ENCODE data around the gene EBLN2.

The EBLN2 gene

DNA sequence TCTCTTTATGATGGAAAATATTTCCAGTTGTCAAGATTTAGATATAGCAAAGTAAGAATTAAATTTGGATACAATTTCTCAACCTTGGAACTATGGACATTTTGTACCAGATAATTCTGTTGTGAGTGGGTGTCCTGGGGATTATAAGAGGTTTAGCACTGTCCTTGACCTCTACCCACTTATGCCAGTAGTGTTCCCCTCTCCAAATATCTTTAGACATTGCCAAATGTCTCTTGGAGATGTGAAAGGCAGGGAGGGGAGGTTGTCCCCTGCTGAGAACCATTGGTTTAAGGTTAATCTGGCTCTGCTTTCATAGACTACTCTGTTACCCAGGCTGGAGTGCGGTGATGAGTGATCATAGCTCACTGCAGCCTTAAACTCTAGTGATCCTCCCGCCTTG, at the start of gene EBLN2:
Gene EBLN2, plus strand, starts transcription at position 244 of the 400 bp plus-strand sequence. CDS start 423 bp downstream, outside the sequence.
- in situ Hi-C loops (cut with MboI; ENCODE audit: low sequenced_read_pairs), result loop anchor here (25.0 kb wide), 1 partner anchor 124 kb away; no protein-coding TSS in a partner anchor

DNA sequence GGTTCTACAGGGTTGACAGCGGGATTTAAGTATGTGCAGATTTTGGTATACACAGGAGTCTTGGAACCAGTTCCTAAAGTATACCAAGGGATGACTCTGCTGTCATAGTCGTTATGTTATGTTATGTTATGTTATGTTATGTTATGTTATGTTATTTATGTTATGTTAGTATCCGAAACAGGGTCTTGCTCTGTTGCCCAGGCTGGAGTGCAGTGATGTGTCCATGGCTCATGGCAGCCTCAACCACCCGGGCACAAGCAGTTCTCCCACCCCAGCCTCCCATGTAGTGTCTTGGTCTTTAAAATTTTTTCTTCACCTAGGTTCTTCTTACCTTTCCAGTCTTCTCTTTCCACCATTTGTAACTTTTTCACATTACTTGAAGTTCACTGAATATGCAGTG, 43.2 kb upstream of the EBLN2 start:
- in situ Hi-C loops (cut with MboI; ENCODE audit: low sequenced_read_pairs), result no loop called here

DNA sequence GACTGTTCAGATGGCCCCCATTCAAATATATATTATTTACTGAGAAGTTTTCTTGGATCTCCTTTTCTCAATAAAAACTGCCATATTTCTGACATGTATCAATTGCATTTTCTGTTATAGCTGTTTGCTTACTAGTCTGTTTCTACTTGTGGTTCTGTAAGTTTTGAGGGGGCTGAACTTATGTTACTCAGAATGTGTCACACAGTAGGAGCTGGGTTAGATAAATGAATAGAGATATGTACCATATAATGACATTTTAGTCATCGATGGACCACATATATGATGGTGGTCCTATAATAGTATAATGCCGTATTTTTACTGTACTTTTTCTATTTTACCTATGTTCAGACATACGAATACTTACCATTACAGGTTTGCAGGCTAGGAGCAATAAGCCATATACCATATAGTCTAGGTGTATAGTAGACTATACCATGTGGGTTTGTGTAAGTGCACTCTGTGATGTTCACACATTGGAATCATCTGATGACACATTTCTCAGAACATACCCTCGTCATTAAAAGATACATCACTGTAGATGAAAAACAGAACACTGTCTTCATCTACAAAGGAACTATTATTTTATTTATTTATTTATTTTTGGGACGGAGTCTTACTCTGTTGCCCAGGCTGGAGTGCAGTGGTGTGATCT, 42.5 kb upstream of the EBLN2 start:
- in situ Hi-C loops (cut with MboI; ENCODE audit: low sequenced_read_pairs), result no loop called here

DNA sequence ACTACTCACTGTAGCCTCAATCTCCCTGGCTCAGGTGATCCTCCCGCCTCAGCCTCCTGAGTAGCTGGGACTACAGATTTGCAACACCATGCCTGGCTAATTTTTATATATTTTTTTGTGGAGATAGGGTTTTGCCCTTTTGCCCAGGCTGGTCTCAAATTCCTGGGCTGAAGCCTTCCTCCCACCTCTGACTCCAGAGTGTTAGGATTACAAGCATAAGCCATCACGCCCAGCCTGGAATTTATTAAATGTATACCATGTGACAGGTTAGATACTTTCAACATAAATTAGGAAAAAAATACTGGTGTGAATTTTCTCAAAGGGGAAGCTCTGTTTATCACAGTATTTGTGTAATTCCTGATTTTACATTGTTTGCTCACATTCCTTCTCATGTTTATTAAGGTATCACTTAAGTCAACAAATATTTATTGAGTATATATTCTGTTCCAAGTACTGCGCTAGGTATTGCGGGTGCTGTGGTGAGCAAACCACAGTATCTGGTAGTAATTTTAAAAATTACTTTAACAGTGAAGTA, 40.1 kb upstream of the EBLN2 start:
- in situ Hi-C loops (cut with MboI; ENCODE audit: low sequenced_read_pairs), result no loop called here

DNA sequence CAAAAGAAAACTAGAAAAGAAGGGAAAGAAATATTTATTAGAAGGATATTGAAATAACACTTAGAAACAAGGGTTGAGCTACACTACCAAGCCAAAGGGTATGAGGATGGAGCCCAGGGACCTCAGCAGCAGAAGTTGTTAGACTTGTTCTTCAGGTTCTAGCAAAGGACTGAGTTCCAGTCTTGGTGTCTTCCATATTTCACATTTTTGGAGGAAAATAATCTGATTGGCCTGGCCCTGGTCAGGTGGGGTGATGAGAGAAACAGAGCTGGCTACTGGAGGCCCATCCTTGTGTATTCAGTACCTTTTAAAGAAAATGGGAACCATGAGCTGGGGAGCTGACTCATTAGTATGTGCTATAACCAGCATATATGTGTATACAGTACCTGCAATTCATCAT, 36.6 kb upstream of the EBLN2 start:
- in situ Hi-C loops (cut with MboI; ENCODE audit: low sequenced_read_pairs), result no loop called here

DNA sequence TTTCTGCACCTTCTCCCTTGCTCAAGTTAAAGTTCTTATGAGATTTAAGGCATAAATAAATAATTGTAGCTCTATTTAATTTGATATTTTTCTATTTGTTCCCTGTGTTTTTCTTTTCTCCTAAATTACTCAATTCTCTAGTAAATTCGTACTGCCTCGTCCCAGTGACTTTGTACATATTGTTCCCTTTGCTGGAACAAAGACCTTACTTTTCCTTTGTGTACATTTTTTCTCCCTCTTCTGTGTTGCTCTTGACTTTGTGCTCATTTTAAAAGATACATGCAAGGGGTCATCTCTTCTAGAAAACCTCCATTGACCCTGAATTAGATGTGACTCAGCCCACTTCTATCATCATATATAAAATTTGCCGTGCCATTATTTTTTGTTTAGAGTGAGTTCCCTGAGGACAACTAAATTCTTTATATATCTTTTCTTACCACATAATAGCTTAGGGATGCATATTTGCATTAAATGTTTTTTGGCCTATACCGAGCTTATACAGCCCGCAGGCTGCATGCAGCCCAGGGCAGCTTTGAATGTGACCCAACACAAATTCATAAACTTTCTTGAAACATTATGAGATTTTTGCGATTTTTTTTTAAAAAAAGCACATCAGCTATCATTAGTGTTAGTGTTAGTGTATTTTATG, 35.2 kb upstream of the EBLN2 start:
- in situ Hi-C loops (cut with MboI; ENCODE audit: low sequenced_read_pairs), result no loop called here

DNA sequence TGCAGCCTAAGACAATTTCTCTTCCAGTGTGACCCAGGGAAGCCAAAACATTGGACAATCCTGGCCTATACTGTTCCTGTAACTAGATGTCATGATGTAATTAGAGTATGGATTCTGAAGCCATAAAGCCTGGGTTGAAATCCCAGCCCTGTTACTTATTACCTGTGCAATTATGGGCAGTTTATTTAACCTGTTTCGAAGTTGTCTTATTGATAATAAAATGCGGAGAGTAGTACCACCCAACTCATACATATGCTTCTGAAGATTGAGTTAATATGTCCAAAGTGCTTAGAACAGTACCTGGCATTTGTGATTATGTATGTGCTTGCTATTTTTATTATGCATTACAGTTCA, 34.7 kb upstream of the EBLN2 start:
- in situ Hi-C loops (cut with MboI; ENCODE audit: low sequenced_read_pairs), result no loop called here

DNA sequence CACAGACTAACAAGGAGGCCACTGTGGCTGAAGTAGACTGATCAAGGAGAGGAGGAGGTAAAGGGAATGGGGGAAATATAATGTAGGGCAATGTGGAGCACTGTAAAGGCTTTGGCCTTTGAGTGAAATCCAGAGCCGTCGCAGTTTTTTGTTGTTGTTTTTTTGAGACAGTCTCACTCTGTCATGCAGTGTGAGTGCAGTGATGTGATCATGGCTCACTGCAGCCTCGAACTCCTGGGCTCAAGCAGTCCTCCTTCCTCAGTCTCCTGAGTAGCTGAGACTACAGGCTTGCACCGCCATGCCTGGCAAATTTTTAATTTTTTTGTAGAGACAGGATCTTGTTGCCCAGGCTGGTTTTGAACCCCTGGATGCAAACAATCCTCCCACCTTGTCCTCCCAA, 32.7 kb upstream of the EBLN2 start:
- in situ Hi-C loops (cut with MboI; ENCODE audit: low sequenced_read_pairs), result no loop called here

DNA sequence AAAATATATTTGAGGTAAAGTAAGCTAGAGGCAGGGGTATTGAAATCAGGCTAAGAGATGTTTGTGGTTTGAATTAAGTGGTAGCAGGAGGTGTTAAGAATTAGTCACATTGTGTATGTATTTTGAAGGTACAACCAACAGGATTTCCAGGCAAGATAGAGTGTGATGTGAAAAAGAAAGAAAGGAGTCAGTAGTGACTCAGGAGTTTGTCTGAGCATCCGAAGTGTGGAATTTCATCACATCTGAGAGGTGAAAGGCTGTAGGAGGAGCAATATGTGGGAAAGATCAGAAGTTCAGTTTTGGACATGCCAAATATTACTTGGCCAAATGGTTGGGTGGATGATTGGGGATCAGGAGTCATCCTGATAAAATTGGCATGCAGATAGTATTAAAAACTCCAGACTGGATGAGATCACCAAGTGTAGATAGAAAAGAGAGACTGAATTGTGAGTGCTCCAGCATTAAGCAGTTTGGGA, 32.1 kb upstream of the EBLN2 start:
- in situ Hi-C loops (cut with MboI; ENCODE audit: low sequenced_read_pairs), result no loop called here

DNA sequence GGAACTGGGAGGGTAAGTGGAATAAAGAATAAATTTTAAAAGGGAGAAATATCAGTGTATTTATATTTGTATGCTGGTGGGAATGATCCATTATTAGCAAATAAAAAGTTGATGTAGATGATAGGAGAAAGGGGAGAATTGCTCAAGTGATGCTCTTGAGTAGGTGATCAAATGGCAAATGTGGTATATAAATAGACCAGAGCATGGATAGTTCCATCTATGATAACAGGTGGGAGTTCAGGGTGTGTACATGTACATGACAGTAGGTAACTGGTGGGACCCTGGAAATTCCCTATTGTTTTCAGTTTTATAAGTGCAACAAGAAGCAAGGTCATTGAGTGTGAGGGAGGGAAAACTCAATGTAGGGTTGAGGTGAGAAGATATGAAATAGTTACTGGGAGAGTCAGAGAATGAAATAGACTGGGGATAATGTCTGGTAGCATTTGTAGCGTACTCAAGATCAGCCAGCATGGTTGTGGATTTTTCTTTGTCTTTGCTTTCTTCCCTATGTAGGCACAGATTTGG, 31.3 kb upstream of the EBLN2 start:
- in situ Hi-C loops (cut with MboI; ENCODE audit: low sequenced_read_pairs), result no loop called here

DNA sequence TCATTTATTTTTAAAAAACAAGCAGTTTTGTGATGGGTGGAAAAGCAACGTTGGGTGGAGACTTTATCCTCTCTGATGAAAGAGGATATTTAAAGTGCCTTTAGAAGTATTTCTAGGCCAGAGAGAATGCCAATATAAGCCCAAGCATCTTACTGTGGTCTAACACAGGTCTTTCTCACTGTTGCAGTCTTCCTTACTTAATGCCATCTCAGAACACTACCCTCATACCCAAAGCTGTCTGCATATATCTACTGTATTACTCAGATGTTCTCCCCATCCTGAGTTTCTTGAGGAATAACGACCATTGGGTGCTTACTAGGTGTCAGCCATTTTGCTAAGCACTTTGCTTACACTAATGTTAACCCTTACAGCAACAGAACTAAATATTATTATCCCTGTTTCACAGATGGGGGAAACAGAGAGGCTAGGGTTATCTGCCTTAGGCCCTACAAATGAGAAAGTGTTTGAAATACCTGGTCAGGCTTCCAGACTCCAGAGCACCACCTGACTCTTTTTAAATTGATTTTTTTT, 29.8 kb upstream of the EBLN2 start:
- in situ Hi-C loops (cut with MboI; ENCODE audit: low sequenced_read_pairs), result no loop called here

DNA sequence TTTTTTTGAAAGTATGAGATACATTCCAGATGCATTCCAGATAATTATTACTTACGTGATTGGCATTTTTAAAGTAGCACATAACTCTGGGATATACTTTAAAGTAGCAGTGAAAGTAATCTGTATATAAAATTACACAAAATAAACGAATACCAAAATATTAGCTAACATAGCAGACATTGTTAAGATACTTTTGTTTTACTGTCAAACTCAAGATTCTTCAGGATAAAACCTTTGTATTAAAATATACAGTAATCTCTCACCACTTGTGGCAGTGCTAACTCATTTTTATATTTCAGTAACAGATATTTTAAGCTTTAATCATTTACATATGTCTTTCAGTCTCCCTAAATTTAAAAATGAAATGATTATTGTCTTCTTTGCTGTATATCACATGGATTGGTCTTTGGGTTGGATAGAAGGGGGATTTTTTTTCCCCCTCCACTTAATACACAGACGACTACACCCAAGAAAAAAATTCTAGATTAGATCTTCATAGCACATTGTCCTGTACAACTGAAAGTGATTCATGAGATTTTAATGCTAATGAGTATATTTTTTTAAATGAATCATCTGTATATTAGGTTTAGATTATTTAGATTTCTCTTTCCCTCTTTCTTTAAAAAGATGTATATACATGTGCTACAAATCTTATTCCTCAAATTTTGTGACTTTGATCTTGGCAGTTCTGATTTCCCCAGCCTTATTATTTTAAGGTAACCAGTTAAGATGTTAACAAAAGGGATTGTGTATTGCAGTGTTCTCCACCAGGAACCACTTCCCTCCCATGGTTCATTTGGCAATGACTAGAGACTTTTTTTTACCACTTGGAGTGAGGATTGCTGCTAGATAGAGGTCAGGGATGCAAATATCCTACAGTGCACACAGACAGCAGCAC, 24.5 kb upstream of the EBLN2 start:
- in situ Hi-C loops (cut with MboI; ENCODE audit: low sequenced_read_pairs), result no loop called here

DNA sequence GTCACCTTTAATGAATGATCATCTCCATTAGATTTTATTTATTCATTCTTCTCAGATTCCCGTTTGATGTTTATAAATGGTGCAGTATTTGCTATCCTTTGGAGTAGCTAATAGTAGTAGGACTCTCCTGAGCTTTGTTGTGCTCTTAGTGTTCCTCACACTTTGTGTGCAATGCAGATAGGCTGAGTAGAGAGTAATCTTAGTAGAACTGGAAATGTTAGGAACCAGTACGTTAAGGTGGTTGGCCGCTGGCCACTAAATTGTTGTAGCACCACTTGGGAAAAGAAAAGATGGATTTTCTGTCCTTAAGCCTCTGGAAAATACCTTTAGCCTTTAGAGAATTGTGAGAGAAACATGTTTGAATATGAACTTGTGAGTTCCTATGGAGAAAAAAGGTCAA, 19.9 kb upstream of the EBLN2 start:
- in situ Hi-C loops (cut with MboI; ENCODE audit: low sequenced_read_pairs), result no loop called here

DNA sequence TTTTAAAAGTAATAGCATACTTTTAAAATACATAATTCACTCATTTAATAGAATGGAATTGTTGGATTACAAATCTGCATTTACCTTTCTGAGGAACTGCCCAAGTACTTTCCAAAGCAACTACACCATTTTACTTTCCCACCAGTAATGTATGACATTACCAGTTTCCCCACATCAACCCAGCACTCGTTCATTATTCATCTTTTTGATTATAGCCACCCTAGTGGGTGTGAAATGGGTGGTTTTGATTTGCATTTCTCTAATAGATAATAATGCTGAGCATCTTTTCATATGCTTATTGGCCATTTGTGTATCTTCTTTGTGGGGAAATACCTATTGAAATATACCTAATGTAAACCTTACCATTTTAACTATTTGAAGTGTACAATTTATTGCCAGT, 18.0 kb upstream of the EBLN2 start:
- in situ Hi-C loops (cut with MboI; ENCODE audit: low sequenced_read_pairs), result no loop called here

DNA sequence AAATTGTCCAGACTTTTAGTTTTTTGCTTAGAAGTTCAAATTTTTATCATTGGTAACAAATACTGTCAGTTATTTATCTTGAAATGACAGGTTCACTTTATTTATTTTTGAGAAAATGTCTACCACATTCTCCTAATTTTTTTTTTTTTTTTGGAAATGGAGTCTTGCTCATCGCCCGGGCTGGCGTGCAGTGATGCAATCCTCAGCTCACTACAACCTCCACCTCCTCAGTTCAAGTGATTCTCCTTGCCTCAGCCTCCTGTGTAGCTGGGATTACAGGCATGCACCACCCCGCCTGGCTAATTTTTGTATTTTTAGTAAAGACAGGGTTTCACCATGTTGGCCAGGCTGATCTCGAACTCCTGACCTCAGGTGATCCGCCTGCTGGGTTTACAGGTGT, 16.1 kb upstream of the EBLN2 start:
- in situ Hi-C loops (cut with MboI; ENCODE audit: low sequenced_read_pairs), result no loop called here

DNA sequence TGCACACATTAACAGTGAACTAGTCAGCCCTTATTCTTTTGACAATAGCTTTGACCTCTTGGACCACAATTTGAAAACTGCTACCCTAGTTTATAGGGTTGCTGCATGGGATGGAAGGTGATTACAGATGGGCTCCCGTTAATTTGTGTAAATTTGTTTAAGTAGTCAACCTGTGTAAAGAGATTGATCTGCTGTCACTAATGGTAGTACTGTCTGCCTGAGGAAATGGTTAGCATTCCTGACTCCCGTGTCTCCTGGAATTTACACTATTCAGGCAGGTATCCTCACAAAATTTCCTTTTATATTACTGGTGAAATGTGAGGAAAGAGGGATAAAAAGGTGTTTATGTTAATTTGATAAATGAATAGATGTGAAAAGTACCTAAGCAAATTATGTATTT, 15.3 kb upstream of the EBLN2 start:
- in situ Hi-C loops (cut with MboI; ENCODE audit: low sequenced_read_pairs), result no loop called here

DNA sequence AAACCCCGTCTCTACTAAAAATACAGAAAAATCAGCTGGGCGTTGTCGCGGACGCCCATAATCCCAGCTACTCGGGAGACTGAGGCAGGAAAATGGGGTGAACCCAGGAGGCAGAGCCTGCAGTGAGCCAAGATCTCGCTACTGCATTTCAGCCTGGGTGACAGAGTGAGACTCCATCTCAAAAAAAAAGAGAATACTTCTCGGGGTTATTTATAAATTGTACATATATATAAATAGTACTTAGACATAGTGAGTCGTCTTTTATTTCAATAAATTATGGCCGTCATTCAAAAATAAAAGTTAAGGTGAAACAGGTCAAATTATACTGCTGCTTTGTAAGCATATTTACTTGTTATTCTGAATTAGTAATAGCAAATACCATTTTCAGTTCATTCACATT, 12.1 kb upstream of the EBLN2 start:
- in situ Hi-C loops (cut with MboI; ENCODE audit: low sequenced_read_pairs), result no loop called here

DNA sequence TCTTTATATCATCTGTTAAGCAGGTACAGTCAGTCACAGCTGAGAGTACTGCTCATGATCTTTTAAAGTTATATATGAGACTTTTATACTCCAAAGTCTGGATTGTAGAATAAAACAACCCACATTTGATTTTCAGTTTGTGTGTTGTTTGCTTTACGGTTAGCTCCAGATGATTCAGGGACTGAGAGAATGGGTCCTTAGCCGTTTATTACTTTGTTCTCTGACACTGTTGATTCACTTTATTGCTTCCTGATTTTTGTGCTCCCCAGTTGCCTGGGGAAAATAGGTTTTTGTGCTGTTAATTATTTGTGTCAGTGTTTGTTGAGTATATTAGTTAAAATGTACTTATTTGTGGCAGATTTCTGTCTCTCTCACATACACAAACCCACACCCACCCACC, 8.6 kb upstream of the EBLN2 start:
- in situ Hi-C loops (cut with MboI; ENCODE audit: low sequenced_read_pairs), result loop anchor here (25.0 kb wide), 1 partner anchor 116 kb away; no protein-coding TSS in a partner anchor

DNA sequence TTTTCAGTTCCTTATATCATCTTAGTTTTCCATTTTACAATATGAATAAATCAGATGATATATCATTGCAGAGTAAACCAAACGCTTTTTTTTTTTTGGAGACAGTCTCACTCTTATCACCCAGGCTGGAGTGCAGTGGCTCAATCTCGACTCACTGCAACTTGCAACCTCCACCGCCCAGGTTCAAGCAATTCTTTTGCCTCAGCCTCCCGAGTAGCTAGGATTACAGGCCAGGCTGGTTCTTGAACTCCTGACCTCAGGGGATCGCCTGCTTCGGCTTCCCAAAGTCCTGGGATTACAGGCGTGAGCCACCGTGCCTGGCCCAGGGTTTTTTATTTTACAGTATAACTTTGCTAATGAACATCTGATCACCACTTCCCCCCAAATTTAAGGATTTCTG, 5.9 kb upstream of the EBLN2 start:
- in situ Hi-C loops (cut with MboI; ENCODE audit: low sequenced_read_pairs), result loop anchor here (25.0 kb wide), 1 partner anchor 118 kb away; no protein-coding TSS in a partner anchor

DNA sequence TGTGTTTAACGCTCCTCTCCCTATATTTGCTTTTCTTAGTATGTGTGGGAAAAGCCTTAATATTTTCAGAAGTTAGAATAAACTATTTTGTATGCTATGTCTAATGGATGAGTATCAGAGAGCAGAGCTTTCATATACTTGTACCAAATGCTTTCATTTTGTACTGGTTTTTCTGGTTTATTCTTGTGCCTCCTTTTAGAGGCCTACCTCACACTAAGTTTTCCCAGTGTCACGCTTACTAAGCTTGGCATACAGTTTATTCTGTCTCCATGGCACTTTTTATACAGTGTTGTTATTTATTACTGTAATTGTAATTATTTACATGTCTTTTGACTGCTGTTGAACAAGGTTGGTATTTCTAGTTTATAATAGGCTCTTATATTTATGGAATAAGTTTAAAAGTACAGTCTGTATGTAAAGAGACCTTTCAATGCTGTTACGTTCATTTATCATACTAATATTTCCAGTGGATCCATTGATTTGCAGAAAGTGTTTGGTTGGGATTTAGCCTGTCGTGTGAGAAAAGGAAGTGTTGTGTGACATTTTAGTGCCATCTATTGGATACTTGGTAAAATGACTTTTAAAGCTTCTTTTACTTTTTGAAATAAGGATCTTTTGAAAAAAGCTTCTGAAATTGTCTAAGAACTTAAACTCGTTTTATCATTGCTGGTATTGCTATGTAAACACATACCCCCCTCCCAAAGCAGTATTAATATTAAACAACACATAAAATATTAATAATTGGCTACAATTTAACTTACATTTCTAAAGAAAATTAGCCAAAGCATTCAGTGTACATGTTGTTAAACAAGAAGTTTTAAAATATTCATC, 5.2 kb upstream of the EBLN2 start:
- in situ Hi-C loops (cut with MboI; ENCODE audit: low sequenced_read_pairs), result loop anchor here (25.0 kb wide), 1 partner anchor 119 kb away; no protein-coding TSS in a partner anchor

All from HL-60/S4 (cell line).